ENCODE results near the gene MCM6. TPM values are rescaled to one million over a fixed set of nuclear protein-coding genes. Genes with fewer than 3 reads are reported as not detected.

Gene MCM6
- total and polyA plus RNA-seq, 3 donors from 2014 or later = 24.6 to 32.3 (median 26.7) TPM

GRCh38 chr2:135913727-135914365 lies 37.6 kb upstream of the MCM6 start:
- intact Hi-C loops (cut with DNase I; ENCODE audit: low total_unique reads) = loop anchor here (10.0 kb wide), 1 partner anchor 471 kb away; no protein-coding TSS in a partner anchor
- Histone ChIP-seq H3K4me3 (no peak overlapping the region), H3K4me1 (no peaks in the 10 kb centered on the region), H3K27ac (no peak overlapping the region), H3K36me3 (ENCODE audit: low read depth, missing control alignments) (no peaks in the 10 kb centered on the region), H3K27me3 (no peaks in the 10 kb centered on the region), H3K9me3 (no peaks in the 10 kb centered on the region)
- 82 to 83% methylated on average over 5 of the region's 5 CpGs for WGBS, 2 donors
- peak; percentile 43 for DNase-seq
- TF ChIP-seq POLR2A (IDR thresholded peaks at IDR 0.05) (no peak), CTCF (IDR thresholded peaks at IDR 0.05) (peak; percentile 35 to 79 (median 52))

- Histone ChIP-seq H3K4me3 (no peak overlapping the region), H3K4me1 (no peaks in the 10 kb centered on the region), H3K27ac (no peak overlapping the region), H3K9me3 (no peaks in the 10 kb centered on the region), H3K36me3 (ENCODE audit: low read depth, missing control alignments) (no peaks in the 10 kb centered on the region), H3K27me3 (no peaks in the 10 kb centered on the region)
- no peak for TF ChIP-seq CTCF (IDR thresholded peaks at IDR 0.05)
- no peak for TF ChIP-seq POLR2A (IDR thresholded peaks at IDR 0.05)
- intact Hi-C loops (cut with DNase I; ENCODE audit: low total_unique reads) = loop anchor here (10.0 kb wide), 1 partner anchor 475 kb away; no protein-coding TSS in a partner anchor
- no peak for DNase-seq
These were observed 33.7 kb upstream of the MCM6 start for GRCh38 chr2:135909976-135910375.

GRCh38 chr2:135905679-135906078 lies 29.4 kb upstream of the MCM6 start:
- Histone ChIP-seq H3K27me3 (no peaks in the 10 kb centered on the region), H3K27ac (no peak overlapping the region), H3K4me1 (peaks cover 4% of the 10 kb centered on the region), H3K4me3 (no peak overlapping the region), H3K36me3 (ENCODE audit: low read depth, missing control alignments) (no peaks in the 10 kb centered on the region), H3K9me3 (no peaks in the 10 kb centered on the region)
- TF ChIP-seq CTCF (IDR thresholded peaks at IDR 0.05) (no peak), POLR2A (IDR thresholded peaks at IDR 0.05) (no peak)
- intact Hi-C loops (cut with DNase I; ENCODE audit: low total_unique reads) = no loop called here
- no peak for DNase-seq

GRCh38 chr2:135904341-135904989 lies 28.2 kb upstream of the MCM6 start:
- H3K4me1 ChIP-seq = peaks cover 4% of the 10 kb centered on the region
- H3K9me3 ChIP-seq = no peaks in the 10 kb centered on the region
- intact Hi-C loops (cut with DNase I; ENCODE audit: low total_unique reads) = no loop called here
- H3K27me3 ChIP-seq = no peaks in the 10 kb centered on the region
- TF ChIP-seq POLR2A (IDR thresholded peaks at IDR 0.05) (no peak), CTCF (IDR thresholded peaks at IDR 0.05) (no peak)
- H3K4me3 ChIP-seq = no peak overlapping the region
- no peak for DNase-seq
- H3K27ac ChIP-seq = no peak overlapping the region
- no peaks in the 10 kb centered on the region for H3K36me3 ChIP-seq (ENCODE audit: low read depth, missing control alignments)
- WGBS, 2 donors = 88 to 95% methylated on average over 4 of the region's 4 CpGs

DNA sequence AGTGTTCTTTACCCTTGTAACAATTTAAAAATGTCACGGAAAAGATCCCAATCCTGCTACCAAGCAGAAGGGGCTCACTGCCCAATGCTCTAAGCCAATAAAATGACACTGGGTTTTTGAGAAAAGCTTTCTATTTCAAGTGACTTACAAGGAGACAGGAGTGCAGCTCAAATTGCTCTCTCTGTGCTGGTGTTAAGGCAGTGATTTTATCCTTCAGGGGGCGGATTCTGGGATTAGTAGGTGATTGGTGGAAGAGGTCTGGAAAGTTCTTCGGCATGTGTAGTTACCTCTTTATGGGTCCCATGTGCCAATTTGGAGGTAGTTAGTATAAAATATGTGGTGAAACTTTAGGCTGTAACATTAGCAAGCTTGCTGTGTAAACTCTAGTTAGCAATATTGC lies 27.4 kb upstream of the MCM6 start:
- Histone ChIP-seq H3K4me1 (peaks cover 4% of the 10 kb centered on the region), H3K27me3 (no peaks in the 10 kb centered on the region), H3K4me3 (no peak overlapping the region), H3K27ac (no peak overlapping the region), H3K36me3 (ENCODE audit: low read depth, missing control alignments) (no peaks in the 10 kb centered on the region), H3K9me3 (no peaks in the 10 kb centered on the region)
- no peak for DNase-seq
- TF ChIP-seq CTCF (IDR thresholded peaks at IDR 0.05) (no peak), POLR2A (IDR thresholded peaks at IDR 0.05) (no peak)
- 75 to 81% methylated on average over 3 of the region's 3 CpGs for WGBS, 2 donors
- intact Hi-C loops (cut with DNase I; ENCODE audit: low total_unique reads) = no loop called here

Data from testis (tissue), 3 donors.